Activated CD4-positive, alpha-beta memory T cell treated with anti-CD3 and anti-CD28 coated beads for 36 hours (primary cell): ENCODE results near the gene CACNA1C. TPM values are rescaled to one million over a fixed set of nuclear protein-coding genes. Genes with fewer than 3 reads are reported as not detected.

Experiments used
- CTCF ChIA-PET: fragments of 350-600 bp; sonication (Branson Sonifier 250); formaldehyde crosslinking; loops from one replicate; lab custom pipeline; 2021; ENCODE audit warnings: antibody characterized with exemption, inconsistent platforms; lab: Charles Lee
- POLR2A ChIA-PET: fragments of 350-600 bp; sonication (Branson Sonifier 250); formaldehyde crosslinking; loops from one replicate; lab custom pipeline; 2021; ENCODE audit warnings: antibody characterized with exemption; lab: Charles Lee
- DNase-seq: peaks from one replicate; pipeline ENCODE4 v3.0.0-alpha.2; 2020
- H3K27ac Mint-ChIP-seq: one replicate; pipeline ENCODE4 v1.8.0; 2021; ENCODE audit warnings: mixed read lengths
- H3K27me3 Mint-ChIP-seq: one replicate; pipeline ENCODE4 v1.8.0; 2021; ENCODE audit warnings: mixed read lengths
- H3K36me3 Mint-ChIP-seq: one replicate; pipeline ENCODE4 v1.8.0; 2021; ENCODE audit warnings: mixed read lengths
- H3K4me1 Mint-ChIP-seq: one replicate; pipeline ENCODE4 v1.8.0; 2021; ENCODE audit warnings: low read depth, mixed read lengths
- H3K4me3 Mint-ChIP-seq: one replicate; pipeline ENCODE4 v1.8.0; 2021; ENCODE audit warnings: mild to moderate bottlenecking, mixed read lengths
- H3K9me3 Mint-ChIP-seq: one replicate; pipeline ENCODE4 v1.8.0; 2021; ENCODE audit warnings: mixed read lengths
- intact Hi-C: fragments of 100-400 bp; cut with micrococcal nuclease; formaldehyde crosslinking; loops from one replicate; pipeline ENCODE4 v1.15.1; 2023
- total RNA-seq, 2 experiments: library from RNA; stranded (reverse); gene quantifications; one replicate each; pipeline ENCODE4 v1.2.3, GENCODE V29; 2021

Gene CACNA1C
- total RNA-seq, 2 experiments from 2014 or later, result 0.07 to 0.12 TPM

GRCh38 chr12:2352203-2352602 lies 299.4 kb downstream of the CACNA1C start:
- no peak for DNase-seq
- no peak overlapping the region for H3K4me3 Mint-ChIP-seq
- POLR2A ChIA-PET, result no interaction called here
- H3K27me3 Mint-ChIP-seq, result peaks cover 19% of the 10 kb centered on the region
- H3K36me3 Mint-ChIP-seq, result no peaks in the 10 kb centered on the region
- intact Hi-C loops, result no loop called here
- no peak overlapping the region for H3K27ac Mint-ChIP-seq
- no peaks in the 10 kb centered on the region for H3K4me1 Mint-ChIP-seq
- H3K9me3 Mint-ChIP-seq, result no peaks in the 10 kb centered on the region
- CTCF ChIA-PET, result no interaction called here

GRCh38 chr12:2353281-2353680 lies 300.5 kb downstream of the CACNA1C start:
- H3K27me3 Mint-ChIP-seq, result peaks cover 19% of the 10 kb centered on the region
- DNase-seq, result no peak
- H3K27ac Mint-ChIP-seq, result no peak overlapping the region
- intact Hi-C loops, result no loop called here
- ChIA-PET CTCF (no interaction called here), POLR2A (no interaction called here)
- H3K4me1 Mint-ChIP-seq, result peaks cover 5% of the 10 kb centered on the region
- no peaks in the 10 kb centered on the region for H3K9me3 Mint-ChIP-seq
- no peaks in the 10 kb centered on the region for H3K36me3 Mint-ChIP-seq
- no peak overlapping the region for H3K4me3 Mint-ChIP-seq

- ChIA-PET POLR2A (no interaction called here), CTCF (no interaction called here)
- H3K36me3 Mint-ChIP-seq, result no peaks in the 10 kb centered on the region
- no peak overlapping the region for H3K4me3 Mint-ChIP-seq
- H3K4me1 Mint-ChIP-seq, result peaks cover 9% of the 10 kb centered on the region
- no peaks in the 10 kb centered on the region for H3K9me3 Mint-ChIP-seq
- intact Hi-C loops, result no loop called here
- H3K27ac Mint-ChIP-seq, result no peak overlapping the region
- H3K27me3 Mint-ChIP-seq, result peaks cover 20% of the 10 kb centered on the region
- no peak for DNase-seq
Measured at GRCh38 chr12:2353691-2354090, 300.9 kb downstream of the CACNA1C start.

- intact Hi-C loops, result no loop called here
- Mint-ChIP-seq H3K4me1 (peaks cover 14% of the 10 kb centered on the region), H3K9me3 (no peaks in the 10 kb centered on the region), H3K4me3 (no peak overlapping the region), H3K27ac (no peak overlapping the region), H3K36me3 (no peaks in the 10 kb centered on the region), H3K27me3 (peaks cover 24% of the 10 kb centered on the region)
- no peak for DNase-seq
- CTCF ChIA-PET, result no interaction called here
- POLR2A ChIA-PET, result no interaction called here
Measured at GRCh38 chr12:2354151-2354991, 301.6 kb downstream of the CACNA1C start.

GRCh38 chr12:2355198-2355597 lies 302.4 kb downstream of the CACNA1C start:
- CTCF ChIA-PET, result no interaction called here
- Mint-ChIP-seq H3K9me3 (no peaks in the 10 kb centered on the region), H3K27me3 (peaks cover 29% of the 10 kb centered on the region), H3K36me3 (no peaks in the 10 kb centered on the region), H3K27ac (no peak overlapping the region), H3K4me1 (peaks cover 14% of the 10 kb centered on the region), H3K4me3 (no peak overlapping the region)
- POLR2A ChIA-PET, result no interaction called here
- intact Hi-C loops, result no loop called here
- no peak for DNase-seq

GRCh38 chr12:2355604-2356003 lies 302.8 kb downstream of the CACNA1C start:
- Mint-ChIP-seq H3K4me3 (no peak overlapping the region), H3K36me3 (no peaks in the 10 kb centered on the region), H3K9me3 (no peaks in the 10 kb centered on the region), H3K27me3 (peaks cover 29% of the 10 kb centered on the region), H3K27ac (no peak overlapping the region), H3K4me1 (peaks cover 14% of the 10 kb centered on the region)
- intact Hi-C loops, result no loop called here
- DNase-seq, result no peak
- CTCF ChIA-PET, result no interaction called here
- POLR2A ChIA-PET, result no interaction called here

- no peak for DNase-seq
- intact Hi-C loops, result no loop called here
- peaks cover 14% of the 10 kb centered on the region for H3K4me1 Mint-ChIP-seq
- peaks cover 29% of the 10 kb centered on the region for H3K27me3 Mint-ChIP-seq
- no peak overlapping the region for H3K4me3 Mint-ChIP-seq
- ChIA-PET POLR2A (no interaction called here), CTCF (no interaction called here)
- no peak overlapping the region for H3K27ac Mint-ChIP-seq
- no peaks in the 10 kb centered on the region for H3K9me3 Mint-ChIP-seq
- no peaks in the 10 kb centered on the region for H3K36me3 Mint-ChIP-seq
Measured at GRCh38 chr12:2356601-2357125, 303.9 kb downstream of the CACNA1C start.

- Mint-ChIP-seq H3K4me1 (peaks cover 19% of the 10 kb centered on the region), H3K4me3 (no peak overlapping the region), H3K27me3 (peaks cover 16% of the 10 kb centered on the region), H3K36me3 (no peaks in the 10 kb centered on the region), H3K27ac (no peak overlapping the region), H3K9me3 (no peaks in the 10 kb centered on the region)
- intact Hi-C loops, result loop anchor here (1.0 kb wide), 1 partner anchor 28 kb away; no protein-coding TSS in a partner anchor
- CTCF ChIA-PET, result interaction anchor here (1.0 kb wide), 1 partner anchor 223 kb away, joined by 3 read pairs; no protein-coding TSS in a partner anchor
- POLR2A ChIA-PET, result no interaction called here
- no peak for DNase-seq
Measured at GRCh38 chr12:2358986-2359658, 306.3 kb downstream of the CACNA1C start.

GRCh38 chr12:2359725-2360629 lies 307.2 kb downstream of the CACNA1C start:
- H3K27me3 Mint-ChIP-seq, result peaks cover 18% of the 10 kb centered on the region
- peaks cover 19% of the 10 kb centered on the region for H3K4me1 Mint-ChIP-seq
- no peak overlapping the region for H3K27ac Mint-ChIP-seq
- ChIA-PET CTCF (interaction anchor here (0.6 to 1.7 kb wide), 3 partner anchors 9 to 222 kb away, joined by 3 to 5 read pairs (median 4); no protein-coding TSS in a partner anchor), POLR2A (no interaction called here)
- H3K9me3 Mint-ChIP-seq, result no peaks in the 10 kb centered on the region
- DNase-seq, result no peak
- intact Hi-C loops, result no loop called here
- H3K36me3 Mint-ChIP-seq, result no peaks in the 10 kb centered on the region
- no peak overlapping the region for H3K4me3 Mint-ChIP-seq

- intact Hi-C loops, result no loop called here
- H3K4me1 Mint-ChIP-seq, result peaks cover 19% of the 10 kb centered on the region
- H3K36me3 Mint-ChIP-seq, result no peaks in the 10 kb centered on the region
- no peaks in the 10 kb centered on the region for H3K9me3 Mint-ChIP-seq
- CTCF ChIA-PET, result interaction anchor here (0.6 to 1.7 kb wide), 4 partner anchors 8 to 221 kb away, joined by 3 to 5 read pairs (median 4); no protein-coding TSS in a partner anchor
- POLR2A ChIA-PET, result no interaction called here
- H3K27me3 Mint-ChIP-seq, result peaks cover 18% of the 10 kb centered on the region
- no peak overlapping the region for H3K4me3 Mint-ChIP-seq
- no peak overlapping the region for H3K27ac Mint-ChIP-seq
- no peak for DNase-seq
Measured at GRCh38 chr12:2360630-2361170, 307.9 kb downstream of the CACNA1C start.

GRCh38 chr12:2363836-2364609 lies 311.2 kb downstream of the CACNA1C start:
- ChIA-PET CTCF (no interaction called here), POLR2A (no interaction called here)
- DNase-seq, result no peak
- H3K9me3 Mint-ChIP-seq, result no peaks in the 10 kb centered on the region
- intact Hi-C loops, result no loop called here
- no peak overlapping the region for H3K27ac Mint-ChIP-seq
- peaks cover 6% of the 10 kb centered on the region for H3K4me1 Mint-ChIP-seq
- peaks cover 10% of the 10 kb centered on the region for H3K27me3 Mint-ChIP-seq
- H3K36me3 Mint-ChIP-seq, result no peaks in the 10 kb centered on the region
- H3K4me3 Mint-ChIP-seq, result no peak overlapping the region
